NOMO-1 (cell line): ENCODE measurements around the gene KCNJ6.
"Not testable (repeated sequence)": the region's sequence is repeated elsewhere in the genome, so short reads cannot be mapped to it uniquely, and the experiment has no call there.

ENCODE experiments used
- DNase-seq, 2 experiments: peaks; one replicate each; lab custom pipeline; 2025; ENCODE audit not compliant: unreplicated experiment in 2 of 2; lab: John Stamatoyannopoulos, UW

The KCNJ6 gene

DNA sequence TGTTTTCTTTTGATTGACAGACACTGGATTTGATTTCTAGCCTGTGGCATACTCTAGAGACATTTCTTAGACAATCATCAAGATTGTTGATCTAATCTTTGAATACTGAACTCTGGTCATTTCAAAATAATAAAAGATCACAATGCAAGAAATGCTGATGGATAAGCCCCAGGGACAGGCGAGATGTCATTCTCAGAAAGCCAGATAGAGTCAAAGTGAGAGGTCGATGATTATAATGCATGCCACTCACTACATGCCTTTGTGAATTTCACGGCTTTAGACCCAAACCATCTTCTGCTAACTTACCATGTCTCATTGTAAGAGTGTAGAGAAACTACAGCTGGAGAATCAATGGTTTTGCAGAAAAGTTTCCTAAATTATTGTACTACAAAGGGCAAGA, 292.6 kb downstream of the KCNJ6 start:
- no peak for DNase-seq

DNA sequence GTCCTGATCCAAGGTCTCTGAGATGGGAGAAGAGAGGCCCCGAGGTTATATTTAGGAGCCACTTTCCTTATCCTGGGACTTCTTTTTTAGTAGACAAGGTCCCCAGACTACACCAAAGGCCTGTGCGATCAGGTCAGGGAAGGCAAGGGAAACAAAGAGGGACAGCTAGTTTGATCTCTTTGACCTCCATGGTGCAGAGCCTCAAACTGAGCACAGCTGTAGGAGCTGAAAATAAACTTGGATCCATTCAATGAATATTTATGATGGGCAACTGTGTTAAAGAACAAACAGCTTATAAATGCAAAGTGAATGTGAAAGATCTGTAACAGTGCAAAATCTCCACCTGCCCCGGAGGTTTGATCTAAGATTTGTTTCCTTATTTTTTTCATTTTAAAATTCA, 293.1 kb downstream of the KCNJ6 start:
- DNase-seq, result no peak

DNA sequence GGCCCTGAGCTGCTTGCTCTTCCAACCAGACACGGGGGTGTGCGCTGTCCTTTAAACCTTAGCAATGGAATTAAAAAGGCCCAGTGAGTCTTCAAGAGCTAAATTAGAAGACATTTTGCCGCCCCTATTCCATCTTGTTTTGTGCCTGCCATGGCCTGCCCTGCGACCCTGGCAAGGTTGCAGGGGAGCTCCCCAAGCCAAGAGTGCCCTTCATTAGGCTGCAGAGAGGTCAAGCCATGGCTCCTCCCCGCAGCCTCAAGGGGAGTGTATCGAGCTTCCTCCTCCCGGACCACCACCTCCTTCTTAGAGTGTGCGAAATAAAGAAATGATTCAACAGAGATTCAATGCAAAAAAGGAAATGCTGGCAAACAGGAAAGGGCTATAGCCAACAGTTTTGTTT, 293.5 kb downstream of the KCNJ6 start:
- no peak for DNase-seq

DNA sequence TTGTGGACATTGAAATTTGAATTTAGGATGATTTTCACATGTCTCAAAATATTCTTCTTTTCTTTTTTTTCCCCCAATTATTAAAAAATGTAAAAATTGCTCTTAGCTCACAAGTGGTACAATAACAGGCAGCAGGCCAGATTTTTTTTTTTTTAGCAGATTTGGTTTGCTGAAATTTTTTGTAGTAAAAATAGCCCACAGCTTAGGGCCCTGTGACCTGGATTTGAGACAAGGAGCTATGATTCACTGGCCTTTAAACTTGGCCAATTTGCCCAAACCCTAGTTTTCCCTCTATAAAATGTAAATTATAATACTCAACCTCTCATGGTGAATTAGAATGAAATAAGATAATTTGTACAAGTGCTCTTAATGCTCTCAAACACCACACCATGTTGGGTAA, 295.9 kb downstream of the KCNJ6 start:
- no peak for DNase-seq

DNA sequence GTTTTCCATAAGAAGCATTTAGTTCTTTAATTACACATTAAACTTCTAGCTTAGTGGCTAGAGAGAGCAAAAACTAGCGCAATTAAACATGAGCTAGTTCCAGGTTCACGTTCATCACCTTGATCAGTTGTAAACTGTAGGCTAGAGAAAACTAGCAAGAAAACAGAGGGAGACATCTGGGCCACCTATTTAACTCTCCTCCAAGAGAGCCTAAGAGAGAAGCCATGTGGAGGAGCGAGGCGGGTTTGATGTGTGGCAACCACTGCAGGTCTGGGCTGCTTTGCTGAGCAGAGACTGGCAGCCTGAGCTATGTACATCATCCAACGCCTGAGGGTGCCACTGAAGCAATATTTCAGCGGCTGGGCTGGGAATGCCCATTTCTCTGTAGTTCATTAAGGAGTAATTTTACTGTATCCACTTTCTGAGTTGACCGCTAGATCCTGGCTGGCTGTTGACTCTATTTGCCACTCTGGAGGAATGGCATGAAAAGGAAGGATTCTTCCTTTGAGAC, 296.7 kb downstream of the KCNJ6 start:
- no peak for DNase-seq

DNA sequence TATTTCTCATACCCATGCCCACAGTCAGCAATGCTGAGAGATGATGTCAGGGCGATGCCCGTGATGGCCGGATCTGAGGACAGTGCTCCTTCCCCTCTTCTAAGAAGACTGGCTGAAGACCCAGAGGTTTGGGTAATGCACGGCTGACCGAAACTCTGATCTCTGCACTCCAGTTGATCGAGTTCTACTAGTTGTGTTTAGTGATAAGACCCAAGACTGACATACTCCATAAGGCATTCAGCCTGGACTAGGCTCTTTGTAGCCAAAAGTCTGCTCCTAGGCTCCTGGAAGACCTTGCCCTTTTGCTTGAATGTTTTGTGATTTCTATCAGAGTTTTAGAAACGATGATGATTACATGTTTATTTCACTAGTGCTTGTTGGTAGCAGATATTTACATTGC, 298.2 kb downstream of the KCNJ6 start:
- DNase-seq, result no peak

DNA sequence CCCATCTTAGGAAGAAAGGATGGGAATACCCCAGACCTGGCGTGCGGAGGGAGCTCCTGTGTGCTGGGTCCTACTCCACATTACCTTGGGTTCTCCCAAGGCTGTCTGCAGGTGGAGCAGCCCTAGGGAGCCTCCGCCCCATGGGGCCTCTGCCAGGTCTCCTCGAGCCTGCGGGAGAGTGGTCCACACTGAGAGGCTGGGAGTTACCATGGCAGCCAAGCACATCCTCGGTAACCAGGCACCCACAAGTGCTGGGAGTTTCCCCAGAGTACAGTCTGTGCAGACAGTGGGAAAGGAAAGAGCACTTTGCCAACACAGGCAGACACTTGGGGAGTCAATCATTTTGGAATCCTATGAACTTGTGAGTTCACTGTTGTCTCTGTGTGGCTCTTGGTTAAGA, 300.3 kb downstream of the KCNJ6 start:
- no peak for DNase-seq

DNA sequence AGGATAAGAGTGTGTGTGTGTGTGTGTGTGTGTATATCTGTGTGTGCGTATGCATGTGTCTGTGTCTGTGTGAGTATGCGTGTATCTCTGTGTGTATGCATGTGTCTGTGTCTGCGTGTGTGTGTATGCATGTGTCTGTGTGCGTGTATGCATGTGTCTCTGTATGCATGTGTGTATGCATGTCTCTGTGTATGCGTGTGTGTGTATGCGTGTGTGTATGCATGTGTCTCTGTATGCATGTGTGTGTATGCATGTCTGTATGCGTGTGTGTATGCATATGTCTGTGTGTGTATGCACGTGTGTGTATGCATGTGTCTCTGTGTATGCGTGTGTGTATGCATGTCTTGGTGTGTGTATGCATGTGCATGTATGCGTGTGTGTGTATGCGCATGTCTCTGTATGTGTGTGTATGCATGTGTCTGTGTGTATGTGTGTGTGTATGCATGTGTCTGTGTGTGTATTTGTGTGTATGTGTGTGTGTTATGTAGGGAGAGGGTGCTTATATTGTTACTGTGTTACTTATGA, 301.8 kb downstream of the KCNJ6 start:
- DNase-seq, result no peak

DNA sequence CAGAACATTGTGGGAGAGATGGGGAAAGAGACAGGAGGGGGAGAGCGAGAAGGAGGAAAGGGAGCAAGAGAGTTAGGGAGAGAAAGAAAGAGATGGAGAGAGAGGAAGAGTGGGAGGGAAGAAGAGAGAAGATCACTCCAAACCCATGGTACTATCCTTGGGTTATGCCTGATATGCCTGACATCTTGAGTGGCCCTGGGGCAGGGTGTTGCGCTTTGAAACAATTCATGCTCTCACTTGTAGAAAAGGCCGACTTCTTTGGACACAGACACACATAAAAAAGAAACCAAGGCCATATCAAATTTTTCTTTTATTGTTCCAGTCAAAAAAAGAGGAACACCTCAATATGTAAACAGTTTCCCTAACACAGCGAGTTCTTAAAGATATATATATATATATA, 309.2 kb downstream of the KCNJ6 start:
- no peak for DNase-seq

DNA sequence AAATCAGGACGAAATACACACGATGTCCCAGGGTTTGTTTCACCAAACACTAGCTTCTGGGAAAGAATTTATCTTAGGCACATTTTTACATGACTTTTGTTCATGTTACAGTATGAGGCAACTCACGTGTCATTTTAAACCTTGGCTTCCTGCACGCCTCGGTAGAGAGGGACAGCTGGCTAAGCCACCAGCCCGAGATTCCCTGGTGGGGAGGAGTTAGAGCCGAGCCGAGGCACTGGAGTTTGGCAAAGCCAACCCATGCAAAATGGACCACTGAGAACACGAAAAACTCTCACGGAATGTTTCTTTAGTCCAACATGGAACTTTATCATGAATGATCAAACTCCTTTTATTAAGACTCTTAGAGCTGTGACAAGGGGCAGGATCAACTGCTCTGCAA, 309.7 kb downstream of the KCNJ6 start:
- no peak for DNase-seq

DNA sequence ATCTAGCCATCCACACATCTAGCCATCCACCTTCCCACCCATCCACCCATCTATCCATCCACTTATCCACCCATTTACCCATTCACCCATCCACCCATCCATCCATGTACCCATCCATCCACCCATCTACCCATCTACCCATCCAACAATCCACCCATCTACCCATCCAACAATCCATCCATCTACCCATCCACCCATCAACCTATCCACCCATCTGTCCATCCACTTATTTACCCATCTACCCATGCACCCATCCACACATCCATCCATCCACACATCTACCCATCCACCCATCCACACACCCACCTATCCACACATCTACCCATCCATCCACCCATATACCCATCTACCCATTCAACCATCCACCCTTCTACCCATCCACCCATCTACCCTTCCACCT, 311.3 kb downstream of the KCNJ6 start:
- no peak for DNase-seq

DNA sequence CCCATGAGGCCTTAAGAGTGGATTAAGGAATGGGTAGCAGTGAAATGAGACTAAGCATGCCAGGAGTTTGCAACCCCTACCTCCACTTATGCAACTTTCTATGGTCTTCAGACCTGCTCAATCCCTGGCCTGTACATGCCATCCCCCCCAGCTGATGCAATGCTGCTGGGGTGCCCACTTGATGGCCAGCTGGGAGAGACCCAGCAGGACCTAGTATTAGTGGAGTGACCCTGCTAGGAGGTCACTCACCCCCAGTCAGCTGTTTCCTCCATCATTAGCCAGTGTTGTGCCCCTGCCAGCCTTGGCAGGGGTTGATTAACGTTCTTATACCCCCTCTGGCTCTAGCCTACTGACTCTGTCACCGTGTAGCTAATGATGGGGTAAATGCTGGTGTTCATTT, 313.1 kb downstream of the KCNJ6 start:
- no peak for DNase-seq

DNA sequence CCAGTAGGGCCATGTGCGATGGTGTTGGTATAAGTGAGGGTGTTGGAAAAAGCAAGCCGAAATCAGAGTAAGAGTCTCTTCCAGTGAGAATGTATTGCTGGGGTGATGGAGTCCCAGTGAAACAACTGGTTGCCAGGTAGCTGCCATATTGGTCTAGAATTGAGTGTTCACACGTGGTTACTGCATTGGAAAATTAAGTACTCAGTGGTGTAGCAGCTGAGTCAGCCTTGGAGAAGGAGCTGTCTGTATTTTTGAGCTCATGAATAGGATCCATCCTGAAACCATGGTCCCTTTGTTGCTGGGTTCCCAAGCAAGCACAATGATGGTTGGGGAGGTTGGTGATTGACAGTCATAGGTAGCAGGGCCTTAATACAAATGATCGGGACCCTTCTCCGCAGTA, 314.3 kb downstream of the KCNJ6 start:
- DNase-seq, result no peak

DNA sequence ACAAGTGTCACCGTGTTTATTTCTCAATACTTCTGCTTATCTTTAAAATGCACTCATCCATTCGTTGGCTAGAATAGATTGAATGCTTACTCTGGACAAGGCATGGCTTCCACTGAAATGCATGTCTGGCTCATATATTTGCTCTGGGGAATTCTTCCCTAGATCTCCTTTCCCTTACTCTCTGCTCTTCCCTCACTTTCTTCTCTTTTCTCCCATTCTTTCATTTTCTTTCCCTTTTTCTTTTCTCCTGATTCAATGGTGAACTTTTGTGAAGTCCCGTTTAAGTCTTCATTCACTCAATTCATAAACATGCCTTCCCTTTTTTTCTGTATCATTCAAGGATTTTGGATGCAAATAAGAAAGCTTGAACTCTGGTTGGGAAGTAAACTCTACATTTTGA, 315.2 kb downstream of the KCNJ6 start:
- no peak for DNase-seq

DNA sequence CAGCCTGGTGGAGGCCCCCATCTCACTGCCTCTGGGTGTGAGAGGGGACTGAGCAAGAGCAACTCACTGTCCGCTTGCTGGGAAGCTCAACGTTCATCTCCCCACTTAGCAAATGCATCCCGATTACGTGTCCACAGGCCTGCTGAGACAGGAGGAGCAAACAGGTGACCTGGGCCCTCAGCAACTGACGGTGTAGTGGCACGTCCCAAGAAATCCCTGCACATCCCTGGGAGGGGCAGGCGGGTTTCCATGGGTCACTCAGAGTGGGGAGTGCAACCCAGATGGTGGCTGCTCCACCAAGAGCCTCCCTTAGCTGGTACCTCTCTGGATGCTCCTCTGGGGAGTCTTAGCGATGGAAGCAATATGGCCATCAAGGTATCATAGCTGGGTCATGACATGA, 320.3 kb downstream of the KCNJ6 start:
- no peak for DNase-seq

DNA sequence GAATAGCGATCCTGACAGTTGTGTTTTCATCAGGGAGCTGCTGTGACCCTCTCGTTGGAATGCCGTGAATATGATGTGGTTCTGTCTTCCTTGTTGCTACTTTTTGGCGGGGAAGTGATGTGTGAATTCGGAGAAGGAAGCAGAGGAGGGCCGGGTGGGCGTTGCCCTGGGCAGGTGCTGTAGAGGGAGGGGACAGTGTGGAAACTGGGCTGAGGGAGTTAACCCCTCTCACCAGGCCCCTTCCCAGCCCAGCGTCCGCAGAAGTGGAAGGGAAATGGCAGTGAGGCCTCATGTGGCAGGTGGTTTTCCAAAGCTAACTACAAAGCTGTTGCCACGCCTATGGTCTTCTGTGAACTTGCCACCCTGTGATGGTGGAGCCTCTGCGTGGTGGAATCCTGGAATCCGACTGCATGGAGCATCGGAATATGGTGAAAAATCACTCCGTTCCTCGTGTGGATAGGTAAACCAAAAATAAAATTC, 321.7 kb downstream of the KCNJ6 start:
- DNase-seq, result no peak

DNA sequence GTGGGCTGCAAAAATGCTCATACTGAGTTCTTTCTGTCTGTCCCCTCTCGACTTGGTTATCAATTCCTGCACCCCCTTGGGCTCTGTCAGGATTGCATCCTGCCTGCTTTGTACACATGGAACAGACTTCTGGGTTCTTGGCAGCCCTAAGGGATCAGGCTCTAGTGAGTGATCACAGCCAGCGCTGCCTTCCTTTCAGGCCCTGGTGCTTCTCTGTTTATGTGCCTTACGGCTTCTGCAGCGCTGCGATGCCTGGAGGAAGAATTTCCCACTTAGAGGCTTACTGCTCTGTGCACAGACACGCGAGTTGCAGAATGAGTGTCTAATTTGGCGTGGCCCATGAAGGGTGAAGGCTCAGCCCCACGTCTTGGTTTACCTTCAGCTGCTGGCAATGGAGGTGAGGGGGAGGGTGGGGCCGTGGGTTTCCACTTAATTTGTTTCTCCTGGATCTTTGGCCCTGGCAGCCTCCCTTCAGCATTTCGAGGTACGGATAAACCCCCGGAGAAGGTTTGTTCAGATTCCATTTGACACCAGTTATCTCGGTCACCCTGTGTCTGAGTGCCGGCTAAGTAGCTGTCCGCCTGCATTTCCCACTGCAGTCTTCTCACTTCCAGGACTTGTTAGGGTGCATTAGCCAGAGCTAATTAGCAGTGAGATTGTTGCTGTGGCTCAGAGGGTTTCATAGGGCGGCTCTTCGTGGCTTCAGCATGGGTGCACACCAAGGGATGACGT, 322.4 kb downstream of the KCNJ6 start:
- no peak for DNase-seq

DNA sequence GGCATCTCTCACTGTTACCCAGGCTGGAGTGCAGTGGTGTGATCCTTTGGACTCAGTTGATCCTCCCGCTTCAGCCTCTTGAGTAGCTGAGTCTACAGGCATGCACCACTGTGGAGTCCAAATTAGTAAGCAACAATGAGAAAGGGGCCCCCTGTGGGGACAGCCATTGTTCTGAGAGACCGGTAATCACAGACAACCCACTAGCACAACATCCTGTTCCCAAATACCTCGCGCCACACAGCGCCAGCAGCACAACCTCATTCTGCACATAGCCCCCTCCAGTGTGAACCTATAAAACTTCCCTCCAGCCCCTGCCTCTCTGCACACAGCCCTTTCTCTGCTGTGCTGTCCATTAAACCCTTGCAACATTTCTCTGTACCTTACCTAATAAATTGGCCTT, 323.2 kb downstream of the KCNJ6 start:
- DNase-seq, result no peak

DNA sequence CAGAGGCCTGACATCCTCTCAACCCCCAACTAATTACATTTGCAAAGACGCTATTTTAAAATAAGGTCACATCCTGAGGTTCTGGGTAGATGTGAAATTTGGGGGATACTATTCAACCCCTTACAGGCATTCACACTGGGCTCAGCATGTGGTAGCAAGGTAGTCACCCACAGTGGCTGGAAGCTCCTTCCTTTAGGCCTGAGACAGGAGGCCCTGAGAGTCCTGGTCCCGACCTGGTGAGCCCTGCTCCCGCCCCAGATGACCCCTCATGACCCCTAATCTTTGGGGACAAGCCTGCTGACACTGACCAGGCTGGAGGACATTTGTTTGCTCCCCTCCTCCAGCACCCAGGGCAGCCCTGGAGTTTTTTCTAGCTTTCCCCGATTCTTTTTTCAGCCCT, 323.8 kb downstream of the KCNJ6 start:
- no peak for DNase-seq

DNA sequence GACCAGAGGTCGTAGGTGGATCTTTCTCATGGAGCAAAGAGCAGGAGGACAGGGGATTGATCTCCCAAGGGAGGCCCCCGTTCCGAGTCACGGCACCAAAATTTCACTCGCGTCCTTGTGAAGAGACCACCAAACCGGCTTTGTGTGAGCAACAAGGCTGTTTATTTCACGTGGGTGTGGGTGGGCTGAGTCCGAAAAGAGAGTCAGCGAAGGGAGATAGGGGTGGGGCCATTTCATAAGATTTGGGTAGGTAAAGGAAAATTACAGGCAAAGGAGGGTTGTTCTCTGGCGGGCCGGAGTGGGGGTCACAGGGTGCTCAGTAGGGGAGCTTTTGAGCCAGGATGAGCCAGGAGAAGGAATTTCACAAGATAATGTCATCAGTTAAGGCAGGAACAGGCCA, 324.3 kb downstream of the KCNJ6 start:
- not testable (repeated sequence) for DNase-seq

DNA sequence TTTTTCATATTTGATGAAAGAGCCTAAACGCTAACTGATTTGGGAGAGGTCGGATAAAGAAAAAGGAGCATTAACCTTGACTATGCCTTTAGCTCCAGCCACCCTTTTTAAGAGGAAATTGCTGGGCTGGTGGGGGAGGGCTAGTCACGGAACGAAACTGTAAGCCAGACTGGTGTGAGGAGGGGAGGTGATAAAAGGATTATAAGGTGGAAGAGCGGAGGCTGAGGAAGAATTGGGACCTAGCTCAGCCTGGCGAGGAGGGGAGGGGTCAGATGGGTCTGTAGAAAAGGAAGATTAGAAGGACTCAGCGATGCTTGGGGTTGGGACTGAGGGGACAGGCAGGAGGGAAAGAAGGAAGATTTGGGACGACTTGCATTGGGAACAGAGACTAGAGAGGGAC, 325.4 kb downstream of the KCNJ6 start:
- not testable (repeated sequence) for DNase-seq

DNA sequence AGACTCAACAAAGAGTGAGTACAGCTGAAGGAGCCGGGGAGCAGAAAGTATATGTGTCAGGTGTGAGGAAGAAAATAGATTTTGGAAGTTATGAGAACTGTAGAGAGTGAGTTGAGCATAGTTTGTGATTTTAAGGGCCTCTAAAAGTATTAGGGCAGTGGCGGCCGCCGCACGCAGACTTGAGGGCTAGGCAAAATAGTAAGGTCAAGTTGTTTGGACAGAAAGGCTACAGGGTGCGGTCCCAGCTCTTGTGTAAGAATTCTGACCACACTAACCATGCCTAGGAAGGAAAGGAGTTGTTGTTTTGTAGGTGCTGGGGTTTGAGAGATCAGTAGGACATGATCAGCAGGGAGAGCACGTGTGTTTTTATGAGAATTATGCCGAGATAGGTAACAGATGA, 327.6 kb downstream of the KCNJ6 start:
- DNase-seq, result not testable (repeated sequence)
